Measurements from ENCODE around the gene SLC5A6.

Gene SLC5A6

DNA sequence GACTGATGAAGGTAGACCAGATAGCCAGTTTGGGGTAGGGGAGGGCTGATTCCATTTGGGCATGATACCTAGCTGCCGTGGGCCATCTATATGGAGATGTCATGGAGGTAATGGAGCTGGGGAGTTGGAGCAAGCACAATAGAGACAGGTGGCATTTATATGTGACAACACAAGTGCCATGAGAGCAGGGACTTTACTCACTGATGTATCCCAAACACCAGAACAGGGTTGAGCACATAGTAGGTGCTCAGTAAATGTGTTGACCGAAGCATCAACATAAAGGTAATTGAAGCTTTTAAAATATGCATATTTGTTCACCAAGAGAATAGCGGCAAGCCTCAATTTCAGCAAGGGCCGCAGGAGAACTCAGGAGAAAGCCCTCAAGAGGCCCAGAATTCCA is 35.8 kb upstream of the SLC5A6 start:
- Histone ChIP-seq H3K4me3 (ENCODE audit: low read depth in 1 of 2, low read length in 1 of 2) (no peak overlapping the region), H3K4me1 (ENCODE audit: control insufficient read depth in 1 of 2, insufficient read depth in 1 of 2, low read depth in 1 of 2, low read length in 1 of 2) (no peaks in the 10 kb centered on the region), H3K9me3 (no peaks in the 10 kb centered on the region), H3K36me3 (peaks cover 19% of the 10 kb centered on the region), H3K27ac (no peak overlapping the region), H3K27me3 (peaks cover 32% of the 10 kb centered on the region)
- TF ChIP-seq, protein P1, sequence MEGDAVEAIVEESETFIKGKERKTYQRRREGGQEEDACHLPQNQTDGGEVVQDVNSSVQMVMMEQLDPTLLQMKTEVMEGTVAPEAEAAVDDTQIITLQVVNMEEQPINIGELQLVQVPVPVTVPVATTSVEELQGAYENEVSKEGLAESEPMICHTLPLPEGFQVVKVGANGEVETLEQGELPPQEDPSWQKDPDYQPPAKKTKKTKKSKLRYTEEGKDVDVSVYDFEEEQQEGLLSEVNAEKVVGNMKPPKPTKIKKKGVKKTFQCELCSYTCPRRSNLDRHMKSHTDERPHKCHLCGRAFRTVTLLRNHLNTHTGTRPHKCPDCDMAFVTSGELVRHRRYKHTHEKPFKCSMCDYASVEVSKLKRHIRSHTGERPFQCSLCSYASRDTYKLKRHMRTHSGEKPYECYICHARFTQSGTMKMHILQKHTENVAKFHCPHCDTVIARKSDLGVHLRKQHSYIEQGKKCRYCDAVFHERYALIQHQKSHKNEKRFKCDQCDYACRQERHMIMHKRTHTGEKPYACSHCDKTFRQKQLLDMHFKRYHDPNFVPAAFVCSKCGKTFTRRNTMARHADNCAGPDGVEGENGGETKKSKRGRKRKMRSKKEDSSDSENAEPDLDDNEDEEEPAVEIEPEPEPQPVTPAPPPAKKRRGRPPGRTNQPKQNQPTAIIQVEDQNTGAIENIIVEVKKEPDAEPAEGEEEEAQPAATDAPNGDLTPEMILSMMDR (IDR thresholded peaks at IDR 0.05): no peak

DNA sequence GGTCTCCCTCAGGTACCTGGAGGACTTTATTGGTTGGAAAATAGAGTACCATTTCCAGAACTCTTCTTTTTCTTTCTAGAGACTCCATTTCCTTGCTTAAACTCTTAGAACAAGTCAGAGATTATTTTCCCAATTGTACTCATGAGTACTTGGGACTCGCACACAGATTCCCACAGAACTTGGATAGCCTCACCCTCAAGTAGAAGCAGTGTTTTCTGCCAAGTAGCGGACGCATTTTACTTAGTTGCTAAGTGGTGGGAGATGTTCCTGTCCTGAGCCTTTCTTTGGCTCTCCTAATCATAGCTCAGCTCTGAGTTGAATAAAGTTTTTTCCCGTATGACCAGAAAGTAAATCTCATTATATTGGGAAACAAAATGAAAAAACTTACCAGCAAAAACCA is 33.6 kb upstream of the SLC5A6 start:
- no peak overlapping the region for H3K27ac ChIP-seq
- H3K36me3 ChIP-seq: peaks cover 41% of the 10 kb centered on the region
- TF ChIP-seq, protein P1 (IDR thresholded peaks at IDR 0.05): no peak
- H3K4me1 ChIP-seq (ENCODE audit: control insufficient read depth in 1 of 2, insufficient read depth in 1 of 2, low read depth in 1 of 2, low read length in 1 of 2): no peaks in the 10 kb centered on the region
- no peaks in the 10 kb centered on the region for H3K9me3 ChIP-seq
- peaks cover 18% of the 10 kb centered on the region for H3K27me3 ChIP-seq
- no peak overlapping the region for H3K4me3 ChIP-seq (ENCODE audit: low read depth in 1 of 2, low read length in 1 of 2)

DNA sequence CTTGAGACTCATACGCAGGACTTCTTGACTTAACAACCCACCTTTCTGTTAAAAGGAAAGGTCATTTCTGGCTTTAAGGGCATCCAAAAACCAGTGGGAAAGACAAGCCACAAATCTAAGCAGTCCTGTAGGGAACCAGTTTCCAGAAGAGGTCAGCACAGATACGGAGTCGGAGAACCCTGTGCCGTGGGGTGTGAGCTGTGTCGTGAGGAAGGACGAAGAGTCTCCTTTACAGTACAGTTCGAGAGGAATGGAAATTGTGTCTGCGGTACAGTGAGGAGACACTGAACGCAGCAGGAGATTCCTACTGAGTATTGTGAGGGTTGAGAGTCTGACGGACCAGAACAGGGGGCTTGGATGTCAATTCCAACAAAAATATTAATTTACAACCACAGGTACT is 33.0 kb upstream of the SLC5A6 start:
- Histone ChIP-seq H3K27ac (no peak overlapping the region), H3K27me3 (peaks cover 13% of the 10 kb centered on the region), H3K4me1 (ENCODE audit: control insufficient read depth in 1 of 2, insufficient read depth in 1 of 2, low read depth in 1 of 2, low read length in 1 of 2) (no peaks in the 10 kb centered on the region), H3K4me3 (ENCODE audit: low read depth in 1 of 2, low read length in 1 of 2) (no peak overlapping the region), H3K9me3 (no peaks in the 10 kb centered on the region), H3K36me3 (peaks cover 46% of the 10 kb centered on the region)
- TF ChIP-seq, protein P1 (IDR thresholded peaks at IDR 0.05): no peak

DNA sequence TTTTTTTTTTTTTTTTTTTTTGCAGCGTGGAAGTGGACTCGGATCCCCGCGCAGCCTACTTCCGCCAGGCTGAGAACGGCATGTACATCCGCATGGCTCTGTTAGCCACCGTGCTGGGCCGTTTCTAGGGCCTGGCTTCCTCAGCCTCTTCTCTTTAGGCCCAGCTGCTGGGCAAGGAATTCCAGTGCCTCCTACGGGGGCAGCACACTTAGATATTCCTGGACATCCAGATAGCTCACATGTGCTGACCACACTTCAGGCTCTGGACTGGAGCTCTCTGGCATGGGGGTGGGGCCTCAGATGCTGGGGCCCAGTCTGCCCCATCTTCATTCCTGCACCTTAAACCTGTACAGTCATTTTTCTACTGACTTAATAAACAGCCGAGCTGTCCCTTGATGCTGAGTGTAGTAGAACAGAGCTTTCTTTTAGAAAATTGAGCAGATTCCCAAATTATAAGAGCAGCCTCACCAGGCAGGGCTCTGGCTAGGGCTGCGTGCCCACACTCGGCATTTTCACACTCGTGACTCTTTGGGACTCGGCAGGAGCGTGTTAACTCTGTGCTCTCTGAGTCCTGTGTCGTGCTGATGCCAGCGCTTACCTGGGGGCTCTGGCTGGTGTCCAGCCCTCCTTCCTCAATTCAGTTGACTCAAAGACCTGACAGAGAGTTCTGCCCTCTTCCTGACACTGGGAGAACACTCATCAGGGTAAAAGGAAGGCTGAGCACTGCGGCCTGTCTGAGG is 31.5 kb upstream of the SLC5A6 start:
- TF ChIP-seq, protein P1 (IDR thresholded peaks at IDR 0.05): no peak
- Histone ChIP-seq H3K27ac (no peak overlapping the region), H3K9me3 (no peaks in the 10 kb centered on the region), H3K36me3 (peaks cover 62% of the 10 kb centered on the region), H3K4me1 (ENCODE audit: control insufficient read depth in 1 of 2, insufficient read depth in 1 of 2, low read depth in 1 of 2, low read length in 1 of 2) (no peaks in the 10 kb centered on the region), H3K4me3 (ENCODE audit: low read depth in 1 of 2, low read length in 1 of 2) (no peak overlapping the region), H3K27me3 (no peaks in the 10 kb centered on the region)

DNA sequence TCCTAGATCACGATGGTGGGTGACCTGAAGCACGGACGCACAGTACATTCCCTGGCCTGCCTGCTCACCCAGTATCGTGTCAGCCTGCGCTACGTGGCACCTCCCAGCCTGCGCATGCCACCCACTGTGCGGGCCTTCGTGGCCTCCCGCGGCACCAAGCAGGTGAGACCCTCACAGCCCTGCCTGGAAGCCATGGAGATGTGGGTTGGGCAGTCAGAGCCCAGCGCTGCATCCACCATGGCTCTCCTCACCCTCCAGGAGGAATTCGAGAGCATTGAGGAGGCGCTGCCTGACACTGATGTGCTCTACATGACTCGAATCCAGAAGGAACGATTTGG is 30.5 kb upstream of the SLC5A6 start:
- H3K4me3 ChIP-seq (ENCODE audit: low read depth in 1 of 2, low read length in 1 of 2): no peak overlapping the region
- peaks cover 72% of the 10 kb centered on the region for H3K36me3 ChIP-seq
- H3K27me3 ChIP-seq: no peaks in the 10 kb centered on the region

More for the DNA sequence above, 30.5 kb upstream of the SLC5A6 start:
- Histone ChIP-seq H3K9me3 (no peaks in the 10 kb centered on the region), H3K4me1 (ENCODE audit: control insufficient read depth in 1 of 2, insufficient read depth in 1 of 2, low read depth in 1 of 2, low read length in 1 of 2) (no peaks in the 10 kb centered on the region), H3K27ac (no peak overlapping the region)
- TF ChIP-seq, protein P1 (IDR thresholded peaks at IDR 0.05): no peak

Measured in neutrophil (primary cell).